Heart left ventricle (tissue), 13 donors: Measurements from ENCODE around the gene ATXN7L1.

ENCODE experiments used
- POLR2A ChIP-seq, 2 donors: fragments of 450-650 bp; IDR thresholded peaks; one replicate each; pipeline ENCODE4 v1.6.1; 2017; ENCODE audit warnings: antibody characterized with exemption in 2 of 2, mild to moderate bottlenecking in 2 of 2, moderate library complexity in 2 of 2
- TF ChIP-seq, protein P1 (sequence below), 12 donors: fragments of 200-600 bp; sonication (generic) in 4 of 12; IDR thresholded peaks; one replicate each; pipeline versions ENCODE4 v1.5.0 to v1.8.0; 2018 to 2022; ENCODE audit warnings: antibody characterized with exemption in 12 of 12, mild to moderate bottlenecking in 5 of 12
- donor health status: ischemic (EF 13 %, LVEDD 7.1; RV severe dilation, severe dysfunction).
- donor health status: DM: no; HTN: yes; CAD: no.
- donor health status: DM: no; HTN: no; CAD: no.
- donor health status: ischemic (EF 25% LVEDD 6.9; RV normal size, moderate dysfunction).
- donor health status: ischemic (EF 25% LVEDD 5.7; RV mildly dilated, moderate dysfunction).
- donor health status: ischemic (EF 35%, LVEDD 5.7; RV mildly dilated, moderate dysfunction).
- donor health status: nonischemic (EF 11% LVEDD 7.7; RV severe dilation, severe dysfunction).
- donor health status: DM: yes; HTN: yes; CAD: no.
- donor health status: PGD.
- donor health status: ischemic (EF 29% LVEDD 5.4; RV normal size, mild dysfunction).
- donor health status: nonischemic (EF 23%, LVEDD 6.1; RV moderate dilation, normal function).

DNA sequence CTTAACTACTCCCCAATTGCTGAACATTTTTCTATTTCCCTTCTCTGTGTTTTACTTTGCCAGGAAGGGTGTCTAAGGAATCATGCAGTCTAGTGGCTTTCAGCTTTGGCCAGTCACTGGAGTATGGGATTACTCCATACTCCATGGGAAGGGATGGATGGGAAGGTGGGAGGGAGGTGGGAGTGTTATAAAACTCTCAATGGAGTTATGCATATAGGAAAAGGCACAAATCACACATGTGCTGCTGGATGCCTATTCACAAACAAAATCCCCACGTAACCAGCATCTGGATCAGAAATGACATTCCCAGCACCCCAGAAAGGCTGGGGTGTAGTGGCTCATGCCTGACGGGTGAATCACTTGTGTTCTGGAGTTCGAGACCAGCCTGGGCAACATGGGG is 125.3 kb downstream of the ATXN7L1 start:
- TF ChIP-seq, protein P1, sequence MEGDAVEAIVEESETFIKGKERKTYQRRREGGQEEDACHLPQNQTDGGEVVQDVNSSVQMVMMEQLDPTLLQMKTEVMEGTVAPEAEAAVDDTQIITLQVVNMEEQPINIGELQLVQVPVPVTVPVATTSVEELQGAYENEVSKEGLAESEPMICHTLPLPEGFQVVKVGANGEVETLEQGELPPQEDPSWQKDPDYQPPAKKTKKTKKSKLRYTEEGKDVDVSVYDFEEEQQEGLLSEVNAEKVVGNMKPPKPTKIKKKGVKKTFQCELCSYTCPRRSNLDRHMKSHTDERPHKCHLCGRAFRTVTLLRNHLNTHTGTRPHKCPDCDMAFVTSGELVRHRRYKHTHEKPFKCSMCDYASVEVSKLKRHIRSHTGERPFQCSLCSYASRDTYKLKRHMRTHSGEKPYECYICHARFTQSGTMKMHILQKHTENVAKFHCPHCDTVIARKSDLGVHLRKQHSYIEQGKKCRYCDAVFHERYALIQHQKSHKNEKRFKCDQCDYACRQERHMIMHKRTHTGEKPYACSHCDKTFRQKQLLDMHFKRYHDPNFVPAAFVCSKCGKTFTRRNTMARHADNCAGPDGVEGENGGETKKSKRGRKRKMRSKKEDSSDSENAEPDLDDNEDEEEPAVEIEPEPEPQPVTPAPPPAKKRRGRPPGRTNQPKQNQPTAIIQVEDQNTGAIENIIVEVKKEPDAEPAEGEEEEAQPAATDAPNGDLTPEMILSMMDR (IDR thresholded peaks at IDR 0.05) = no peak
- TF ChIP-seq POLR2A (IDR thresholded peaks at IDR 0.05) = no peak
